HG03432 (cell line): ENCODE measurements around the gene RHOT2.
A peak's percentile ranks its signal among the peaks of the same experiment; 100 is the strongest.

Experiments
- ATAC-seq: cut with Tn5 transposase; IDR thresholded peaks from one replicate; pipeline ENCODE4 v1.9.1; 2021; ENCODE audit warnings: mild to moderate bottlenecking, moderate library complexity; ENCODE audit not compliant: unreplicated experiment

Gene RHOT2

GRCh38 chr16:667780-668518 lies at the start of gene RHOT2:
Gene RHOT2, plus strand, starts transcription at chr16:668132. Its CDS starts 68 bp downstream, at chr16:668200.
- peak; percentile 83 for ATAC-seq

- no peak for ATAC-seq
Measured at GRCh38 chr16:619476-620100, 48.3 kb upstream of the RHOT2 start.

DNA sequence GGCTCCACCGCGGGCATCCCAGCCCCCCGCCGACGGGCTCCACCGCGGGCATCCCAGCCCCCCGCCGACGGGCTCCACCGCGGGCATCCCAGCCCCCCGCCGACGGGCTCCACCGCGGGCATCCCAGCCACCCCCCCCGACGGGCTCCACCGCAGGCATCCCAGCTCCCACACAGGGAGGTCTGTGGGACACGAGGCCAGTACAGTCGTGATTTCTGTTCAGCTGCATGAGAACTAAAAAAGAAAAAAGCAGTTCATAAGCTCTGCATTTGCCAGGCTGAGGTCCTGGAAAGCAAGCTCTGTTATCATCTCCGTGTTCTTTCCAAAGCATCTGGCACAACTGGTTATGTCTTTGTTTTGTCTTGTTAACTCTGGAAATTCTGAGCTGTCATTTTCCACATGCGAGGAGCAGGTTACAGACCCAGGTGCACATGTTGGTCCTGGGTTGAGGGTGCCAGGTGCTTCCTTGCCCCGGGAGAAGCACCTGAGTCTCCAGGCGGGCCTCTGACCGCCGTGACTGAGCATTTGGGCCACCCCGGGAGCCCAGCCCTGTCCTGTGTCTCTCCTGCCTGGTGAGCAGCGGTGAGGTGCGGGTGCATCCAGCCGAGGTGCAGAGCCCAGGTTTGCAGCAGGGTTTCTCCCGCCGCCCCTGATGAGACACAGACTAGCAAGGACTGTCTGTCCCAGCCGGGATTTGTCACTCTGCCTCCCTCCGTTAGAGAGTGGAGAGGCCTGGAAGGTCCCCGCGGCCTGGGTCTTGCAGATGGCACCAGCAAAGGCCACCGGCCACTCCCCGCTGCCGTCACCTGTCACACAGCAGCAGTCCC lies 47.0 kb upstream of the RHOT2 start:
- ATAC-seq = no peak

GRCh38 chr16:621526-622105 lies 46.3 kb upstream of the RHOT2 start:
- no peak for ATAC-seq

GRCh38 chr16:622920-623280 lies 45.0 kb upstream of the RHOT2 start:
- no peak for ATAC-seq

GRCh38 chr16:624526-625070 lies 43.3 kb upstream of the RHOT2 start:
- ATAC-seq = no peak

GRCh38 chr16:625117-625976 lies 42.6 kb upstream of the RHOT2 start:
- no peak for ATAC-seq

GRCh38 chr16:625977-626765 lies 41.8 kb upstream of the RHOT2 start:
- no peak for ATAC-seq

- ATAC-seq = no peak
Measured at GRCh38 chr16:626787-627453, 41.0 kb upstream of the RHOT2 start.

- ATAC-seq = no peak
Measured at GRCh38 chr16:627454-628239, 40.3 kb upstream of the RHOT2 start.

GRCh38 chr16:628321-629061 lies 39.4 kb upstream of the RHOT2 start:
- no peak for ATAC-seq

DNA sequence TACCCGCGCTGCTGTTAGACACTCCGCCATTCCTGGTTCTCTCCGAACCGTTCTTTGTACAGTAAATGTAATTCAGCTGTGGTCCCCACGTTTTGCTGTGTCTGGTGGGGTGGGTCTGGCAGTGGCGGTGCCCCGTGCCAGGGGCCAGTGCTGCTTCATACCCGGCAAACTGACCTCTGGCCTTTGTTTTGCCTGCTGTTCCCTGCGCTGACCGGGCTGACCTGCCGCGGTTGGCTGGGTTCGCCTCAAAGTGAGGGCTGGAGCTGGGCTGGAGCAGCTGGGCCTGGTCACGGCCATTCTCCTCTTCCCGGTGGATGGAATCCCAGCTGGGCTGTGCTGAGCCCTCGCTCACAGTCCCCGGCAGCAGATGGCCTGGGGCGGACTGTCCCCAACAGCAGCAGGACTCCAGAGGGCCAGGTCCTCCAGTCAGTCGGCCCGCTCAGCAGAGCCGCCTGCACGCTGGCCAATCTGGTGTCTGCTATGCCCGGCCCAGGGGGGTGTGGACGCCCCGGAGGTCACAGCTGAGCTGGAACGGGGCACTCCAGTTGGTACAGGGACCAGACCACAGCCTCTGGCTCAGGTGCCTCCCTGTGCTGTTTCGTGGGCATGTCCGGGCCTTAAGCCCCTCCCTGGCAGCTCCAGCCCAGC lies 38.6 kb upstream of the RHOT2 start:
- ATAC-seq = no peak

GRCh38 chr16:629833-630248 lies 38.1 kb upstream of the RHOT2 start:
- no peak for ATAC-seq

DNA sequence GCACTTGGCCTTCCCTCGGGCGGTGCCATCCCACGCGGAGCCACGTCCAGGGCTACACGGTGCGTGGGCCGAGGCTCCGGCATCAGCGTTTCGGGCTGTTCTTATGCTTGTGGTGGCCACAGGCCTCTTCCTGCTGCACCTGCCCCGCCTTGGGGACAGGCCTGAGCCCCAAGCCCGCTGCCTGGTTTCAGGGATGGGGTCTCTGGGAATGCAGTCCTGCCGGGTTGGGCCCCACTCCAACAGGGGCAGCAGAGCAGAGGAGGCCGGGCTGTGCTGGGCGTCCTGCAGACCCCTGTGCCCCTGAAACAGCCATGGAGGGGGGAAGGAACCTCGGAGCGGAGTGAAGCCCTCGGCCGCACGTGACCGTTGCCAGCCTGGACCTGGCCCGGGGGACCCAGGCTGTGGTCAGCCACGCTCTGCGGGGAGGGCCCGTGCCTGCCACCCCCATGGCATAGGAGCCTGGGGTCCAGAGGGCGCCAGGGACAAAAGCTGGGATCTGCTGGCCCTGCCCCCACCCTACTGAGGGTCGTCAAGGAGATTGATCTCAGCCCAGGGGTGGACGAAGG lies 37.6 kb upstream of the RHOT2 start:
- no peak for ATAC-seq

- no peak for ATAC-seq
Measured at GRCh38 chr16:630815-631405, 37.0 kb upstream of the RHOT2 start, which contains the start of gene WFIKKN1. Gene WFIKKN1, plus strand, starts transcription at chr16:630985. Its CDS starts 269 bp downstream, at chr16:631254.

DNA sequence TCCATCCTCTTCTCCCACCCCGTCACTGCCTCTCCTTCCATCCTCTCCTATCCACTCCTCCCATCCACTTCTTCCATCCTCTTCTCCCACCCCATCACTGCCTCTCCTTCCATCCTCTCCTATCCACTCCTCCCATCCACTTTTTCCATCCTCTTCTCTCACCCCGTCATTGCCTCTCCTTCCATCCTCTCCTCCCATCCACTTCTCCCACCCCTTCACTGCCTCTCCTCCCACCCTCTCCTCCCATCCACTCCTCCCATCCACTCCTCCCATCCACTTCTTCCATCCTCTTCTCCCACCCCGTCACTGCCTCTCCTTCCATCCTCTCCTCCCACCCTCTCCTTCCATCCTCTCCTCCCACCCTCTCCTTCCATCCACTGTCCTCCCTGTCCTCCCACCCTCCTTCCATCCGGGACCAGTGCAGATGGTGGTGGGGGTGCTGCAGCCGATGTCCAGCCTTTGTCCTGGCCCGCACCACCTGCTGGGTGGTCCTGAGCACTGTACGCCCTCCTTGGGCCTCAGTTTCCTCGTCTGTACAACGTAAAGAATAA lies 36.0 kb upstream of the RHOT2 start:
- ATAC-seq = no peak
